ENCODE measurements around the gene TMEM266. TPM values are rescaled to one million over a fixed set of nuclear protein-coding genes. Genes with fewer than 3 reads are reported as not detected.
A peak's percentile ranks its signal among the peaks of the same experiment; 100 is the strongest.

TMEM266 gene
- total and polyA plus RNA-seq, 3 donors from 2014 or later: 4.2 to 12.4 (median 6.0) TPM

GRCh38 chr15:76162036-76162398, 102.2 kb downstream of the TMEM266 start:
- H3K4me1 ChIP-seq: peaks cover 40% of the 10 kb centered on the region
- TF ChIP-seq CTCF (IDR thresholded peaks at IDR 0.05) (no peak), POLR2A (IDR thresholded peaks at IDR 0.05) (no peak)
- H3K36me3 ChIP-seq (ENCODE audit: low read depth, missing control alignments): no peaks in the 10 kb centered on the region
- no peak overlapping the region for H3K27ac ChIP-seq
- no peak overlapping the region for H3K4me3 ChIP-seq
- H3K27me3 ChIP-seq: no peaks in the 10 kb centered on the region
- H3K9me3 ChIP-seq: no peaks in the 10 kb centered on the region
- 40 to 67% methylated on average over 12 of the region's 12 CpGs for WGBS, 2 donors
- intact Hi-C loops (cut with DNase I; ENCODE audit: low total_unique reads): no loop called here
- DNase-seq: no peak

GRCh38 chr15:76162784-76163456, 103.1 kb downstream of the TMEM266 start:
- H3K27ac ChIP-seq: peak overlapping the region in 1 of 2 donors; percentile 53
- no peaks in the 10 kb centered on the region for H3K27me3 ChIP-seq
- no peak for DNase-seq
- H3K36me3 ChIP-seq (ENCODE audit: low read depth, missing control alignments): no peaks in the 10 kb centered on the region
- H3K4me1 ChIP-seq: peaks cover 40% of the 10 kb centered on the region
- no peaks in the 10 kb centered on the region for H3K9me3 ChIP-seq
- 66 to 73% methylated on average over 8 to 10 of the region's 10 CpGs for WGBS, 2 donors
- no peak for TF ChIP-seq CTCF (IDR thresholded peaks at IDR 0.05)
- no peak for TF ChIP-seq POLR2A (IDR thresholded peaks at IDR 0.05)
- no peak overlapping the region for H3K4me3 ChIP-seq
- intact Hi-C loops (cut with DNase I; ENCODE audit: low total_unique reads): no loop called here

GRCh38 chr15:76163457-76164295, 103.9 kb downstream of the TMEM266 start:
- intact Hi-C loops (cut with DNase I; ENCODE audit: low total_unique reads): no loop called here
- Histone ChIP-seq H3K36me3 (ENCODE audit: low read depth, missing control alignments) (no peaks in the 10 kb centered on the region), H3K4me3 (no peak overlapping the region), H3K27me3 (no peaks in the 10 kb centered on the region), H3K27ac (no peak overlapping the region), H3K4me1 (peaks cover 40% of the 10 kb centered on the region), H3K9me3 (no peaks in the 10 kb centered on the region)
- DNase-seq: peak; percentile 73
- 39 to 64% methylated on average over 10 to 21 of the region's 21 CpGs for WGBS, 2 donors
- no peak for TF ChIP-seq POLR2A (IDR thresholded peaks at IDR 0.05)
- no peak for TF ChIP-seq CTCF (IDR thresholded peaks at IDR 0.05)

- 91 to 94% methylated on average over 8 of the region's 8 CpGs for WGBS, 2 donors
Observed at GRCh38 chr15:76164602-76165001, 104.8 kb downstream of the TMEM266 start.

More at GRCh38 chr15:76164602-76165001, 104.8 kb downstream of the TMEM266 start:
- no peak for TF ChIP-seq CTCF (IDR thresholded peaks at IDR 0.05)
- TF ChIP-seq POLR2A (IDR thresholded peaks at IDR 0.05): no peak
- Histone ChIP-seq H3K36me3 (ENCODE audit: low read depth, missing control alignments) (no peaks in the 10 kb centered on the region), H3K9me3 (no peaks in the 10 kb centered on the region), H3K27ac (no peak overlapping the region), H3K4me3 (no peak overlapping the region), H3K27me3 (no peaks in the 10 kb centered on the region), H3K4me1 (peaks cover 40% of the 10 kb centered on the region)
- intact Hi-C loops (cut with DNase I; ENCODE audit: low total_unique reads): no loop called here
- DNase-seq: no peak

All from testis (tissue), 3 donors.